GM12873 (cell line): Measurements from ENCODE around the gene WT1.

Source experiments
- TF ChIP-seq, protein P1 (sequence below): IDR thresholded peaks from 2 replicates; pipeline ENCODE4 v1.5.1; 2012; ENCODE audit warnings: low read depth, mild to moderate bottlenecking, moderate library complexity, low read length, control low read depth; ENCODE audit not compliant: insufficient read depth; ENCODE audit errors: missing control alignments

Gene WT1

DNA sequence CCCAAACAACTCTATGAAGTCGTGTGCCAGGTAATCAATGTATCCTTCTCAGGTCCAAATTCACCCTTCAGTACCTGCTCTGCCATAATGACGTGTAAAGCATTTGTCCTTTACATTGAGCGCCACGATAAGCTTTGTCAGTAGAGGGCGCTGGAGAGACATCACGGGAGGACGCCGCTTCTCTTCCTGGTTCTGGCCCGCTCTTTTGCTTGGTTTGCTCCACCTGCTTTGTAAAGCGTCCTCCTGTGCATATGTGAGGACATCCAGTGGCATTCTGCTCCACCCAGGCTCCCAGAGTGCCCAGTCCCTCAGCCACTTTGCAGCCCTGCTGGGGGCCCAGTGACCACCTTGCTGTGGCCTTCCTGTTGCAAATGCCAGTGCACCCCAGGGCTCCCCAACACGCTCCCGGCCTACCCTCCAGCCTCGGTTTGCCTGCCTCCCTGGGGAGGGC is 61.1 kb downstream of the WT1 start:
- TF ChIP-seq, protein P1, sequence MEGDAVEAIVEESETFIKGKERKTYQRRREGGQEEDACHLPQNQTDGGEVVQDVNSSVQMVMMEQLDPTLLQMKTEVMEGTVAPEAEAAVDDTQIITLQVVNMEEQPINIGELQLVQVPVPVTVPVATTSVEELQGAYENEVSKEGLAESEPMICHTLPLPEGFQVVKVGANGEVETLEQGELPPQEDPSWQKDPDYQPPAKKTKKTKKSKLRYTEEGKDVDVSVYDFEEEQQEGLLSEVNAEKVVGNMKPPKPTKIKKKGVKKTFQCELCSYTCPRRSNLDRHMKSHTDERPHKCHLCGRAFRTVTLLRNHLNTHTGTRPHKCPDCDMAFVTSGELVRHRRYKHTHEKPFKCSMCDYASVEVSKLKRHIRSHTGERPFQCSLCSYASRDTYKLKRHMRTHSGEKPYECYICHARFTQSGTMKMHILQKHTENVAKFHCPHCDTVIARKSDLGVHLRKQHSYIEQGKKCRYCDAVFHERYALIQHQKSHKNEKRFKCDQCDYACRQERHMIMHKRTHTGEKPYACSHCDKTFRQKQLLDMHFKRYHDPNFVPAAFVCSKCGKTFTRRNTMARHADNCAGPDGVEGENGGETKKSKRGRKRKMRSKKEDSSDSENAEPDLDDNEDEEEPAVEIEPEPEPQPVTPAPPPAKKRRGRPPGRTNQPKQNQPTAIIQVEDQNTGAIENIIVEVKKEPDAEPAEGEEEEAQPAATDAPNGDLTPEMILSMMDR = peak; percentile 87

DNA sequence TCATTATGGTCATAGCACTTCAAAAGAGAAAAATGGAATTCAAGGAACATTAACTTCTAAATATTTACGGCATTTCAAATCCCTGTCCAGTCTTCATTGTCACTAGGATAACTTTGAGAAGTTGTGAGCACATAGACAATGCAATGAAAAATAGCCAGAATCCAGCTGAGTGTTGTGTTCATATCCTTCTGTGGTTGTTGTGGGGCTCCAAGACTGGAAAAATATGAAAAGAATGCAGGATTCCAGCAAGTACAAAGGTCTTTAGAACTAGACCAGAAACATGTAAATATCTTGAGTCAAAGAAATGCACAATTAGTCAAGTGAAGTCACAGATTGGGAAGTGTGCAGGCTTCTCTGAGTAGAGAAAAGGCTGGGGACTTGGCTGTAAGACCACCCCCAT is 68.7 kb downstream of the WT1 start:
- TF ChIP-seq, protein P1 = no peak

- TF ChIP-seq, protein P1 = no peak
These were observed 70.1 kb downstream of the WT1 start for GRCh38 chr11:32365192-32365591.

- TF ChIP-seq, protein P1 = no peak
These were observed 76.6 kb downstream of the WT1 start for GRCh38 chr11:32358729-32359128.

GRCh38 chr11:32353884-32354283 is 81.5 kb downstream of the WT1 start:
- TF ChIP-seq, protein P1 = no peak

- TF ChIP-seq, protein P1 = no peak
These were observed 86.8 kb downstream of the WT1 start for GRCh38 chr11:32348502-32348901.

GRCh38 chr11:32344946-32345345 is 90.4 kb downstream of the WT1 start:
- TF ChIP-seq, protein P1 = no peak
